ENCODE results near the gene SLC44A5.
"Not testable (repeated sequence)": the region's sequence is repeated elsewhere in the genome, so short reads cannot be mapped to it uniquely, and the experiment has no call there.

The SLC44A5 gene

DNA sequence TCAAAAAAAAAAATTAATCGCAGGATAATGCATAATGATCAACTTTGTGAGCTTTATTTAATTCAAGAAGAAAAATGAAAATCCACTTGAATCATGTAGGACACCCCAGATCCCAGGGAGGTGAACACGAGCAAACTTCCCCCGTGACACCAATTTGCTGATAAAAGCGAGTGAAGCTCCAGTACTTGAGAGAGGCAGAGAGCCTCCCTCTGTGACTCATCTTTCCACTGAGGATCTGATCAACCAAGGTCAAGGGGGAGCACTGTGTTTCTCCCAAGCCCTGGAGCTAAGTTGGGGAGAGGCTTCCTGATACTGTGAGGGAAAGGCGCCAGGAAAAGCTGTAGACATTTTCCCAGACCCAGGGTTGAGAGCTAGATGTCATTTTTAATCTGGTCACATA, 160.9 kb downstream of the SLC44A5 start:
- DNase-seq (ENCODE audit: low spot score): no peak

DNA sequence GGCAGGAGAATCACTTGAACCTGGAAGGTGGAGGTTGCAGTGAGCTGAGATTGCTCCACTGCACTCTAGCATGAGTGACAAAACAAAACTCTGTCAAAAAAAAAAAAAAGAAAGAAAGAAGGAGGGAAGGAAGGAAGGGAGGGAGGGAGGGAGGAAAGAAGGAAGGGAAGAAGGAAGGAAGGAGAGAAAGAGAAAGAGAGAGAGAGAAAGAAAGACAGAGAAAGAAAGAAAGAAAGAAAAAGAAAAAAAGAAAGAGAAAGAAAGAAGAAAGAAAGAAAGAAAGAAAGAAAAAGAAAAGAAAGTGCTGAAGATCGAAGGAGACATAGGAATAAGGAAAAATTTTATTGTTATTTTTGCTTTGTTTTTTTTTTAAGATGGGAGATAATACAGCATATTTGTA, 166.7 kb downstream of the SLC44A5 start:
- no peak for DNase-seq (ENCODE audit: low spot score)

DNA sequence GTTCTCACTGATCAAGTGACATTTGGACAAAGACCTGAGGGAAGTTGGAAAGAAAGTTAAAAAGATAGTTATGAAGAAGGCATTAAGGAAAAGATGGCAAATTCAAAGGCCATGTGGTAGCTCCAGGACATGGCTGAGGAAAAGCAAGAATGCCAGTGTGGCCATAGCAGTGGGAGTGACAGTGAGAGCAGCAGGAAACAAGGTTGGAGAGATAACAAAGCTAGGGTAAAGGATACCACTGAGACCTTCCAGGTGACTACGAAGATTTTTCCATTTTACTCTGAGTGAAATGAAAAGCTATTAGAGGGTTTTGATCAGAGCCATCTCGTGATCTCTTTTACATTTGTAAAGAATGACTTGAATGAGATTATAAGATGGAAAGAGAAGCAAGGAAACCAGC, 170.6 kb downstream of the SLC44A5 start:
- DNase-seq (ENCODE audit: low spot score): no peak

DNA sequence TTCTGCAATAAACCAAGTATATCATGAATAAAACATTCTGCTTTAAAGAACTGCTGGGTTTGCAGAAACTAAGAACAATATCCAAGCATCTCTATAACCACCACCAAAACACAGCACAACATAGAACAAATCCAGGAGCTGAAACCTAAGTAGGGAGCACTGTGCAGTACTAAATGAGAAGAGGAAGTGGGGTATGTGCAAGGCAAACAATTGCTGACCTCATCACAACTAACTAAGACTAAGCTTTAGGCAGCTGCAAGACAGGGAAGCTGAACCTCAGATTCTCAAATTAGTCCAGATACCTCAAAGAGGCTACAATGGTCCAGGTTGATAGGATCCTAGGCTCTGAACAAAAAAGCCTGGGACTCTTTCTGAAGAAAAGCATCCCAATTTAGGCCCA, 172.6 kb downstream of the SLC44A5 start:
- no peak for DNase-seq (ENCODE audit: low spot score)

DNA sequence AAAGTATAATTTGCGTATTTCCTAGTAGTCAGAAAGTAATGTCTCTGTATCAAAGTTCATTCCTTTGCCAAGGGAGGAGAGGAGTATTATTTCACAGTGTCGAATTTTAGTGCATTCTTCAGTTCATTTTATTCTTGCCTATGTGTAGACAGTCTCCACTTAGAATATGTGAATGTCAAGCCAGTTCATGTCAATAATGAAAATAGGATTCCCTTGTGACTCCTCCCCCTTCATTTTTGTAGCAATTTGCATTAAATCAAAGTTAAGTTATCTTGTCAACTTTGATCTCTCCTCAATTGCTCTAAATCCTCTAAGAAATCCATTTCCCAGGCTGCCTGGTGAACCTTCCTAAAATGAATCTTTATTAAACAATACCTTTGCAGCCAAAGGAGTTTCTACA, 179.1 kb downstream of the SLC44A5 start:
- no peak for DNase-seq (ENCODE audit: low spot score)

DNA sequence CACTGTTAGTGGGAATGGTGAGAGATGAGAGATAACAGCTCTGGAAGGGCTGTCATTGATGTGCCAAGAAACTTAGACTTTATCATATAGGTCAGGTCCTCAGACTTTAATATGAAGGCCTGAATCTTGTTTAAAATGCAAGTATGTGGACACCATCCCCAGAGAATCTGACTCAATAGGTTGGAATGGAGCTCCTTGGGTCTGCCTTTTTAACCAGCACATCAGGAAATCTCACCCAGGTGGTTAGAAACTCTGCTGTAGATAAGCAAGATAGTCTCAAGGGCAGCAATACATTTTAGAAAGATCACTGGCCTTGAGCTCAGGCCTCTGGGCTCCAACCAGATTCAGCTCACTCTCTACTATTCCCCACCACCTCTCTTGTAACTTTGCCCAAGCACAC, 180.4 kb downstream of the SLC44A5 start:
- no peak for DNase-seq (ENCODE audit: low spot score)

DNA sequence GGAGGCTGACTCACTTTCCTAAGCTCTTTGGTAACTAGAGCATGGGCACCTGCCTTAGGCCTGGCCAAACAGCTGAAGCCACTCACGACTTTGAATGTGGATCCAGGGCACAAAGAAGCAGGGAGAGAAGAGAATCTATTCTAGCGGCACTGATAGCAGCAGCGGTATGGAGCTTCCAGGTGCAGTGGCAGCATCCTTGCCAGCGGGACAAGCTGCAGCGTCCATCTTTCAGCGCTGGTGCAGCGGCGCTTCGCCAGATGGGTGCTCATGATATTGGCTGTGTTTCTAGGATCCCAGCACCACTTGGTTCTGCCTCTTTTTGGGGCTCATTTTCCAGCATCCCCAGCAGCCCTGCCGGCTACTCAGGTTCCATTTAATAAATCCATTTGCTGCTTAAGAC, 184.2 kb downstream of the SLC44A5 start:
- DNase-seq (ENCODE audit: low spot score): no peak

DNA sequence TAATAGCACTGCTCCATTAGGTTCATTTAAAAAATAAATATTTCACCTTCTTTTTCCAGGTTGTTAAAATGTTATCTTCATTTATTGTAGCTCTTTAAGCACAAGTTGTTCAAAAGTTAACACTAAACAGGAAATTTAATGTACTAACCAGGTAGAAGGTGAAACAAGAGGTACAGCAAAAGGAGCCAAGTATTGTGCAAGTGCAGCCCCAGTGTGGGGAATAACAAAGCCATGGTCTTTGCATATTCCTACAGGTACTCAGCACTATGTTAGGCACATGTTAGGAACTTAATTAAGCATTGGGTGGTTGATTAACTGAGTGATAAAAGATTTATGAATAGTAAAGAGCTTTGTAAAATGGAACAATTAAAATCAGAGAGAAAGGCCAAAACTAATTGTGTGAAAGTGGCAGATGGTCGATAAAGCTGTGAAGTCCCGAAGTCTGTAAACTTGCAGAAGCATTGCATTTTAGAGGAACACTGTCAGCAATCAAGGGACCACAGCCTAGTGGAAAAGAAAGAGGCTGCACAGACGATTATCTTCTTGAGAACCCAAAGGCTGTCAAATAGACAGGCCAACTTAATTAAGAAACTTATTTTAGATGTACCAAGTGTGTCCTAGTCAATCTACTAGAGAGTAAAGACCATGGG, 185.8 kb downstream of the SLC44A5 start:
- DNase-seq (ENCODE audit: low spot score): no peak

DNA sequence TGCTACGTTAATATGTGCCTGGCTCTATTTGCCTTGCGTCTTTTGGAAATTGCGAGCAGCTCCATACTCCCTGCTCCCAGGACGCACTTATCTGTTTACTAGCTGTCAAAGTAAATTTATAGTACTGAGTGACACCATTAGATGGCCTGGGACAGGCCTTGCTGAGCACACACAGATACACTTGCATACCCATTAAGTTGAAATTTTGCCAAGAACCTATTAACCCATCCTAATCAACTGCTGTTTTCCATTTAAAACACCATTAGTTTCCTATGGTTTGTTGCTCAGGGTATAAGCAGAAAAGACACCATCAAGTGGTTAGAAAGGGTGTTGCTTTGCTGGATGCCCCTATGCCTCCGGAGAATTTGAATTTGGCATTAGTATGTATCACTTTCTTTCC, 187.3 kb downstream of the SLC44A5 start:
- DNase-seq (ENCODE audit: low spot score): no peak

DNA sequence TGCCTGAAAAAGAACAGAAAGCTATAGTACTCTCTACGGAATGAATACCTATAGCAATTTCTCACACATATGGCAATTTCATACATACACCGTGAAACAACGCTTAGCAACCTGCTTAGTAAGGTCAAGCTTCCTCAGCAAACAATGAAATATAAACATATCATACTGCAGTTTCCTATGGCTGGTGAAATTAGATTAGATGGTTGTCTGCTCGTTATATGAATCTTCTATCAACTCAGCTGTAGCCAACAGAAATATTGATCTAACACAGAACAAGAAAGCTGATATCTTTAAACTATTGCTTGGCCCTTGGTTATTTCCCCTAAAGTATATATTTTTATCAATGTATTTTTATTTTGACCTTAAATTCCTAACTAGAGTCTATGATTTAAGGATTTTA, 187.8 kb downstream of the SLC44A5 start:
- DNase-seq (ENCODE audit: low spot score): no peak

DNA sequence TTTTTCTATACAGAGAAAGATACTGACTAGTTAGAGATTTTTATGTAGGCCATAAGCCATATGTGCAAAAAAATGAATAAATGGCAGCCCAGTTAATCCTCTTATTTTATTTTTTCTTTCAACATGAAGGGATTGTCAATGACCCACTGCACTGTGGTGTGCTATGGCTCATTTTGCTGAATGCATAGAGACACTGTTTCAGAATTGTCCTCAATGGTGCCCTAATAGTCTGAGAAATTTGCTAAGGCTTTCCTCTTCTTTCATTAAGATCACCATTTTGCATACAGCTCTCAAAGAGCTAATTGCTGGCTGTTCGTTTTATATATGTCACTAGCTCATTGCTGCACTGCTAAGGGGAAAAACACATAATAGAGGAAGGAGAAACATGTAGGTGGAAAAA, 189.5 kb downstream of the SLC44A5 start:
- no peak for DNase-seq (ENCODE audit: low spot score)

DNA sequence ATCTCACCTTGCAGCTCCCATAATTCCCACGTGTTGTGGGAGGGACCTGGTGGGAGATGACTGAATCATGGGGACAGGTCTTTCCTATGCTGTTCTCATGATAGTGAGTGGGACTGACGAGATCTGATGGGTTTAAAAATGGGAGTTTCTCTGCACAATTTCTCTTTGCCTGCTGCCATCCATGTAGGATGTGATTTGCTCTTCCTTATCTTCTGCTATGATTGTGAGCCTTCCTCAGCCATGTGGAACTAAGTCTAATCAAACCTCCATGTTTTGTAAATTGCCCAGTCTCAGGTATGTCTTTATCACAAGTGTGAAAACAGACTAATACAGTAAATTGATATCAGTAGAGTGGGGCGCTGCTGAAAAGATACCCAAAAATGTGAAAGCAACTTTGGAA, 195.7 kb downstream of the SLC44A5 start:
- DNase-seq (ENCODE audit: low spot score): no peak

DNA sequence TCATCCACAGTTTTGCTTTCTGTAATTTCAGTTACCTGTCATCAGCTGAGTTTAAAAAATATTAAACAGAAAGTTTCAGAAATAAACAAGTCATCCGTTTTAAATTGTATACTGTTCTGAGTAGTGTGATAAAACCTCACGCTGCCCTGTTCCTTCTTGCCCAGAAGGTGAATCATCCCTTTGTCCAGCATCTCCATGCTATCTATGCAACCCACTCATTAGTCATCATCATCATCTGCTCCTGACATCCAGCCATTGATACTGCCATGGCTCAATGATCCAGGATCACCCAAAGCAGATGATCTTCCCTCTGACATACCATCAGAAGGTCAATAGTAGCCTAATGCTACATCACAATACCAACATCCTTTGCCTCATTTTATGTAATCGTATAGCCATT, 198.3 kb downstream of the SLC44A5 start:
- DNase-seq (ENCODE audit: low spot score): no peak

DNA sequence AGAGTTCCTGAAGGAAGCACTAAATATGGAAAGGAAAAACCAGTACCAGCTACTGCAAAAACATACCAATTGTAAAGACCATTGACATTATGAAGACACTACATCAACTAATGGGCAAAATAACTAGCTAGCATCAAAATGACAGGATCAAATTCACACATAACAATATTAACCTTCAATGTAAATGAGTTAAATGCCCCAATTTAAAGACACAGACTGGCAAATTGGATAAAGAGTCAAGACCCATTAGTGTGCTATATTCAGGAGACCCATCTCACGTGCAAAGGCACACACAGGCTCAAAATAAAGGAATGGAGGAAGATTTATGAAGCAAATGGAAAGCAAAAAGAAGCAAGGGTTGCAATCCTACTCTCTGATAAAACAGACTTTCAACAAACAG, 206.2 kb downstream of the SLC44A5 start:
- not testable (repeated sequence) for DNase-seq (ENCODE audit: low spot score)

DNA sequence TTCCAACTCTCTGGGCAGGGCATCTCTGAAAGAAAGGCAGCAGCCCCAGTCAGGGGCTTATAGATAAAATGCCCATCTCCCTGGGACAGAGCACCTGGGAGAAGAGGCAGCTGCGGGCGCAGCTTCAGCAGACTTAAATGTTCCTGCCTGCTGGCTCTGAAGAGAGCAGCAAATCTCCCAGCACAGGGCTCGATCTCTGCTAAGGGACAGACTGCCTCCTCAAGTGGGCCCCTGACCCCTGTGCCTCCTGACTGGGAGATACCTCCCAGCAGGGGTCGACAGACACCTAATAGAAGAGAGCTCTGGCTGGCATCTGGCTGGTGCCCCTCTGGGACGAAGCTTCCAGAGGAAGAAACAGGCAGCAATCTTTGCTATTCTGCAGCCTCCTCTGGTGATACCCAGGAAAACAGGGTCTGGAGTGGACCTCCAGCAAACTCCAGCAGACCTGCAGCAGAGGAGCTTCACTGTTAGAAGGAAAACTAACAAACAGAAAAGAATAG, 207.7 kb downstream of the SLC44A5 start:
- DNase-seq (ENCODE audit: low spot score): not testable (repeated sequence)

DNA sequence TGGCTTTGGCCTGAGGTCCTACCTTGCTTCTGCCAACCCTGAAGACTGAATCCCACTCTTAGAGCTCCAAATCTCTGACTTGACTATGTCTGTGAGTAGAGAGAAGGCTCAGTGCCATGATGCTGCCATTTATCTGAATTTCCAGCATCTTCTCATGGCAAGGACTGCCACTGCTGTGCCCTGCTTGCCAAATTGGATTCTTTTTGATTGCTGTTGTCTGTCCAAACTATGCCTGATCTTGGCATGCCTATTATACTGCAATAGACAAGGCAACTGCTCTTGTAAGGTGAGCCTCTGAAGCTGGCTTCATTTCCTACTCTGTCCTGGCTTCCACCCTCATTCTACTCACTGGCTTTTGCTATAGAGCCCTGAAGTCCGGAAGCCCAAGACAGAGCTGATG, 210.2 kb downstream of the SLC44A5 start:
- DNase-seq (ENCODE audit: low spot score): no peak

DNA sequence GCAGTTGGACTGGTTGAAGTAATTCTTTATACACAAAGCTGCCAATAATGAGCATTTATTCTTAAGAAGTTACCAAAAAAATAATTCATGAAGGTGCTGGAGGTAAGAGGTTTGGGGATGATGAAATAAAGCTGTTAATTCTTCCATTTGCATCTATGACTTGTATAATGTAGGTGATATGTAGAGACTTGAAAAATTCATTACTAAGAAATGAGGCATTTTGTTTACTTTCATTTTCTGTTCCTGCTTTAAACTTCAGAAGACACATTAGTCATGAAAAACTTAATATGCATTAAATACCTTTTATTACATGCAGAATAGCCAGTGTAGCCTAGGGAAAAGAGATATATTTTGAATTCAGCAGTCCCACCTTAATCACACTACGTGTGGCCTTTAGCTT, 214.2 kb downstream of the SLC44A5 start:
- DNase-seq (ENCODE audit: low spot score): no peak

DNA sequence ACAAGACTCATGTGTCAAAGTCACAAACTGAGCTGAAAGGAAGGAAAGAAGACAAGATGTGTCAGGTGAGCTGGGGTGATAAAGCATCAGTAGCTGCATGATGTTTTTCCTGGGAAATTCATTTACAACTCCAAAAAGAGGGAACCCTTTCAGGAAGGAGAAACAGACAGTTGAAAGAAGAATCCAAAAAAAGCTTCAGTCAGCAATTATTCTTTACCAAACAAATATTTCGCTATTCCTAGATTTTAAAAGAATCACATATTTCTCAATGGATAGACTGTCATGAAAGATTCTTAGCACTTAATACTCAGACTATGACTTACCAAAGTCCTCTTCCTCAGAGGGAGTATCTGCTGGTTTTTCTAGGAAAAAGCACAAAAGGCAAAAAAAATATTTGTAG, 214.7 kb downstream of the SLC44A5 start:
- DNase-seq (ENCODE audit: low spot score): no peak

DNA sequence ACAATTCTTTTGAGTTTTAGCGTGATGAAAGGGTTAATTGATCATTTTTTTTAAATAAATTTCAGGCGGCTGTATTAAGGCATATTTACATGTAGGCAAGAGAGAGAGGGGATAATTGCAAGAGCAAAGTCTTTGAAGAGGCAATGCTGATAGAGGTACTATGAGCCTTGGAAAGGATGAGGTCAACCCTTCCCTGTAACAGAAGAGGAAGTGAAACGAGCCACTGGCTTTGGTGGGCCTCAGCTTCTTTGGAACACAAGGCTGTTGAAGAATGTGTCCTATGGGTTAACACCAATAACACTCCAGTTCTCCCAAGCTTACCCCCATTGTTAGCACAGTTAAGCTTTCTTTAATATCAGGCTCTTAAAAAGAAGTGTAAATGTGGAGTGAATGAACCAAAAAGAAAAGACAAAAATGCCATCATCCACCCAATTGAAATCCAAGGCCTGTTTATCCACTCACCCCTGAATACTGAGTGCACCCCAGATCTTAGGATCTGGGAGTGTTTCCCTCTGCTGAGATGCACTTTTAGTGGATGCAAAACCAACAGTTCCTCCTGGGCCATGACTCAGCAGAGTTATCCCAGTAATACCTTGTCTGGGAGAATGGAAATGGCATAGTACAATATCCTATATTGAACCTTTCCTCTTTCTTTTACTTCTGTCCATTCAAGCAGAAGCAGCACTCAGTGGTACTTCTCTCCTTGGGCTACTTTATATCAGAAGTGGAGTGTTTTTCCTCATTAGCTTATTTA, 216.4 kb downstream of the SLC44A5 start:
- no peak for DNase-seq (ENCODE audit: low spot score)

DNA sequence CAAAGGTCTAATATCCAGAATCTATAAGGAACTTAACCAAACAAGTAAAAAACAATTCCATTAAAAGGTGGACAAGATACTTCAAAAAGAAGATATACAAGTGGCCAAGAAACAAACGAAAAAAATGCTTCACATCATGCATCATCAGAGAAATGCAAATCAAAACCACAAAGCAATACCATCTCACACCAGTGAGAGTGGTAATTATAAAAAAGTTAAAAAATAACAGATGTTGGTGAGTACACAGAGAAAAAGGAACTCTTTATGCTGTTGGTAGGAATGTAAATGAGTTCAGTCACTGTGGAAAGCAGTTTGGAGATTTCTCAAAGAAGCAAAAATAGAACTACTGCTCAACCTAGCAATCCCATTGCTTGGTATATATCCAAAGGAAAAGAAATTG, 218.6 kb downstream of the SLC44A5 start:
- DNase-seq (ENCODE audit: low spot score): no peak

DNA sequence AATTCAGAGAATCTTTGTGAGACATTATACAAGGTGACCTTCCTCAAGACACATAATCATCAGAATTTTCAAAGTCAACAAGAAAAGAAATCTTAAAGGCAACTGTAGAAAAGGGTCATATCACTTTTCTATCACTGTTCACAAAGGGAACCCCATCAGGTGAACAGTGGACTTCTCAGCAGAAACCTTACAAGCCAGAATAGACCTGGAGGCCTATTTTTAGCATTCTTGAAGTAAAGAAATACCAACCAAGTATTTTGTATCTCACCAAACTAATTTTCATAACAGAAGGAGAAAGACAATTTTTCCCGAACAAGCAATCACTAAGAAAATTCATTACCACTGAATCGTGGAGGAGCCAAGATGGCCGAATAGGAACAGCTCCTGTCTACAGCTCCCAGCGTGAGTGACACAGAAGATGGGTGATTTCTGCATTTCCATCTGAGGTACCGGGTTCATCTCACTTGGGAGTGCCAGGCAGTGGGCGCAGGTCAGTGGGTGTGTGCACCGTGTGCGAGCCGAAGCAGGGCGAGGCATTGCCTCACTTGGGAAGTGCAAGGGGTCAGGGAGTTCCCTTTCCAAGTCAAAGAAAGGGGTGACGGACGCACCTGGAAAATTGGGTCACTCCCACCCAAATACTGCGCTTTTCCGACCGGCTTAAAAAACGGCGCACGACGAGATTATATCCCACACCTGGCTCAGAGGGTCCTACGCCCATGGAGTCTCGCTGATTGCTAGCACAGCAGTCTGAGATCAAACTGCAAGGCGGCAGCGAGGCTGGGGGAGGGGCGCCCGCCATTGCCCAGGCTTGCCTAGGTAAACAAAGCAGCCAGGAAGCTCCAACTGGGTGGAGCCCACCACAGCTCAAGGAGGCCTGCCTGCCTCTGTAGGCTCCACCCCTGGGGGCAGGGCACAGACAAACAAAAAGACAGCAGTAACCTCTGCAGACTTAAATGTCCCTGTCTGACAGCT, 235.2 kb downstream of the SLC44A5 start:
- not testable (repeated sequence) for DNase-seq (ENCODE audit: low spot score)

DNA sequence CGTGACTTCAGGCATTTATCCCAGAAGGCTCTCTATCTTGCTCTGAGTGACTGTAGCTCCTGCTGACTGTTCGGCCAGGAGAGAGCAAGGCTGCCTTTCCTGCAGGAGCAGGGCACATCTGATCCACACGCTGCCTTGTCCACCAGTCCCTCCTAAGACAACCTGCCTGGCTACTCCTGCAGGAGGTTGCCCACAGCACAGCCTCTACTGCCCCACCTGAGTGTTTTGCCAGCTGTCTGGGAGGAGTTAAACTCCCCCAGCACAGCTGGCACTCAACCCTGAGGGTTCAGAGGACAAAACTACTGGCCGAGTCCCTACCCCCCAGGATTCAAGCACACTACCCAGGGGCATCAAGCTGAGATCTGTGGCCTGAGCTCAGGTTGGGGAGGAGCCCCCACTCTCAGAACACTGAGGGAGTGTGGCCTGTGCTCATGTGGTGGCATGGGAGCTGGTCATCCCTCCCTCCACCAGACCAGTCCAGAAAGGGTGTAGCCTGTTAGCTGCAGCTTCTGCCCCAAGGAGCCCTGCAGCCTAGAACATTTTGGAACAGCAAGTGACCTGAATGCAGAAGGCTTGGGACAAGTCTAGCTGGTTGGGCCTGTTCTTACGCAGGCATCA, 237.3 kb downstream of the SLC44A5 start:
- no peak for DNase-seq (ENCODE audit: low spot score)
